HepG2 (cell line): Measurements from ENCODE around the gene NTSR2. TPM values are rescaled to one million over a fixed set of nuclear protein-coding genes. Genes with fewer than 3 reads are reported as not detected.

Experiments used
- BHLHE40 ChIP-seq: IDR thresholded peaks from 2 replicates; pipeline ENCODE4 v1.6.1; 2011; ENCODE audit warnings: low read length, improper control_type of control experiment
- ETV5 ChIP-seq: IDR thresholded peaks from 2 replicates; pipeline ENCODE4 v1.6.1; 2018; ENCODE audit warnings: missing biosample characterization, missing genetic modification reagents, inconsistent platforms, borderline replicate concordance
- MAZ ChIP-seq, 2 experiments: sonication (generic) in 1 of 2; formaldehyde crosslinking in 1 of 2; IDR thresholded peaks; 2 replicates each; pipeline versions ENCODE4 v1.5.0 to v1.6.1; 2012 to 2020; ENCODE audit warnings: low read depth in 2 of 2, mild to moderate bottlenecking in 2 of 2, borderline replicate concordance in 1 of 2, improper control_type of control experiment in 1 of 2, low read length in 1 of 2, missing genetic modification reagents in 1 of 2, moderate library complexity in 1 of 2
- SUZ12 ChIP-seq: fragments of 150-350 bp; IDR thresholded peaks from 2 replicates; pipeline ENCODE4 v1.6.1; 2014; ENCODE audit warnings: low read depth, low read length
- ZC3H13 ChIP-seq: sonication (generic); formaldehyde crosslinking; IDR thresholded peaks from 2 replicates; pipeline ENCODE4 v1.8.1; 2023; ENCODE audit warnings: mild to moderate bottlenecking, missing genetic modification reagents, moderate library complexity
- ZMYM3 ChIP-seq: sonication (generic); formaldehyde crosslinking; IDR thresholded peaks from 2 replicates; pipeline ENCODE4 v1.5.1; 2020; ENCODE audit warnings: mild to moderate bottlenecking, missing genetic modification reagents
- ZNF20 ChIP-seq: sonication (generic); formaldehyde crosslinking; IDR thresholded peaks from 2 replicates; pipeline ENCODE4 v1.4.0; 2020; ENCODE audit warnings: mild to moderate bottlenecking, moderate library complexity, missing genetic modification reagents
- polyA plus RNA-seq, 8 experiments: library from polyadenylated mRNA; depleted of rRNA in 3 of 8; stranded (reverse) in 7 of 8; unstranded in 1 of 8; fragments of >200 nt; fragmentation: Illumina TruSeq in 4 of 8; extraction: Trizol in 4 of 8; gene quantifications; 2 replicates each; pipeline versions ENCODE4 v1.2.1 to v1.2.3, GENCODE V29; 2011 to 2016; ENCODE audit warnings: low read depth in 4 of 8, missing spikeins in 1 of 8, mixed read lengths in 1 of 8; ENCODE audit not compliant: insufficient read depth in 1 of 8
- total RNA-seq, 5 experiments: library from RNA; depleted of rRNA; stranded (reverse); fragments of >200 nt; fragmentation: Illumina TruSeq; extraction: Trizol; gene quantifications; 2 replicates each; pipeline ENCODE4 v1.2.3, GENCODE V29; 2016; ENCODE audit warnings: low read depth in 1 of 5
- TF ChIP-seq, protein P1 (sequence below): IDR thresholded peaks from 2 replicates; pipeline ENCODE4 v1.6.1; 2016; ENCODE audit warnings: low read depth, missing genetic modification reagents, missing compliant biosample characterization
- TF ChIP-seq, protein P2 (sequence below): sonication (generic); formaldehyde crosslinking; IDR thresholded peaks from 2 replicates; pipeline ENCODE4 v1.4.0; 2020; ENCODE audit warnings: mild to moderate bottlenecking, missing genetic modification reagents, borderline replicate concordance
- TF ChIP-seq, protein P3 (sequence below): IDR thresholded peaks from 2 replicates; pipeline ENCODE4 v1.6.1; 2016

The NTSR2 gene
- total and polyA plus RNA-seq, 2 of the 13 experiments (the other 11 are each of a cell fraction or from before 2014, with no cell fraction given), result not detected

DNA sequence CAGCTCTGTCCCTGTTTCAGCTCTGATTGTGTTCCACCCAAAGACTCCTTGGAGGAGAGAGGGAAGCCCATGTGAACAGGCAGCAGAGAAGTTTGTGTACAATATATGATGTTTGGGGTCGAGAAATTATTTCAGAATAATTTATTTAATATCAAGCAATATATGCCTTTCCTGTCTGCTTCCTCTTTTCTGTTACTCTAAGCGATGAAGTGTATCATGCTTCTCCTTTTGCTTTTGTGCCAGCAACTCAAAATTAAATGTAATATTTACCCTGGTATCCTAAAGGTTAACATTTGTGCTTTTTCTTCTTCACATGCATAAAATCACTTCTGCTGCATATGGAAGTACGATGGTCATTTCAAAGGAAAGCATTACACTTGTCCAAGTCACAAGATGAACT lies 2.4 kb upstream of the NTSR2 start (continued):
- TF ChIP-seq, protein P1, sequence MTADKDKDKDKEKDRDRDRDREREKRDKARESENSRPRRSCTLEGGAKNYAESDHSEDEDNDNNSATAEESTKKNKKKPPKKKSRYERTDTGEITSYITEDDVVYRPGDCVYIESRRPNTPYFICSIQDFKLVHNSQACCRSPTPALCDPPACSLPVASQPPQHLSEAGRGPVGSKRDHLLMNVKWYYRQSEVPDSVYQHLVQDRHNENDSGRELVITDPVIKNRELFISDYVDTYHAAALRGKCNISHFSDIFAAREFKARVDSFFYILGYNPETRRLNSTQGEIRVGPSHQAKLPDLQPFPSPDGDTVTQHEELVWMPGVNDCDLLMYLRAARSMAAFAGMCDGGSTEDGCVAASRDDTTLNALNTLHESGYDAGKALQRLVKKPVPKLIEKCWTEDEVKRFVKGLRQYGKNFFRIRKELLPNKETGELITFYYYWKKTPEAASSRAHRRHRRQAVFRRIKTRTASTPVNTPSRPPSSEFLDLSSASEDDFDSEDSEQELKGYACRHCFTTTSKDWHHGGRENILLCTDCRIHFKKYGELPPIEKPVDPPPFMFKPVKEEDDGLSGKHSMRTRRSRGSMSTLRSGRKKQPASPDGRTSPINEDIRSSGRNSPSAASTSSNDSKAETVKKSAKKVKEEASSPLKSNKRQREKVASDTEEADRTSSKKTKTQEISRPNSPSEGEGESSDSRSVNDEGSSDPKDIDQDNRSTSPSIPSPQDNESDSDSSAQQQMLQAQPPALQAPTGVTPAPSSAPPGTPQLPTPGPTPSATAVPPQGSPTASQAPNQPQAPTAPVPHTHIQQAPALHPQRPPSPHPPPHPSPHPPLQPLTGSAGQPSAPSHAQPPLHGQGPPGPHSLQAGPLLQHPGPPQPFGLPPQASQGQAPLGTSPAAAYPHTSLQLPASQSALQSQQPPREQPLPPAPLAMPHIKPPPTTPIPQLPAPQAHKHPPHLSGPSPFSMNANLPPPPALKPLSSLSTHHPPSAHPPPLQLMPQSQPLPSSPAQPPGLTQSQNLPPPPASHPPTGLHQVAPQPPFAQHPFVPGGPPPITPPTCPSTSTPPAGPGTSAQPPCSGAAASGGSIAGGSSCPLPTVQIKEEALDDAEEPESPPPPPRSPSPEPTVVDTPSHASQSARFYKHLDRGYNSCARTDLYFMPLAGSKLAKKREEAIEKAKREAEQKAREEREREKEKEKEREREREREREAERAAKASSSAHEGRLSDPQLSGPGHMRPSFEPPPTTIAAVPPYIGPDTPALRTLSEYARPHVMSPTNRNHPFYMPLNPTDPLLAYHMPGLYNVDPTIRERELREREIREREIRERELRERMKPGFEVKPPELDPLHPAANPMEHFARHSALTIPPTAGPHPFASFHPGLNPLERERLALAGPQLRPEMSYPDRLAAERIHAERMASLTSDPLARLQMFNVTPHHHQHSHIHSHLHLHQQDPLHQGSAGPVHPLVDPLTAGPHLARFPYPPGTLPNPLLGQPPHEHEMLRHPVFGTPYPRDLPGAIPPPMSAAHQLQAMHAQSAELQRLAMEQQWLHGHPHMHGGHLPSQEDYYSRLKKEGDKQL (CRISPR knock-in tag), result no peak
- TF ChIP-seq ZC3H13 (CRISPR knock-in tag) (no peak), SUZ12 (no peak), MAZ (IDR thresholded peaks at IDR 0.05; ENCODE audit: borderline replicate concordance, low read depth, low read length) (no peak), MAZ (CRISPR knock-in tag; IDR thresholded peaks at IDR 0.05; ENCODE audit: low read depth) (no peak), BHLHE40 (no peak), ETV5 (no peak), ZNF20 (no peak), ZMYM3 (CRISPR knock-in tag) (no peak)
- TF ChIP-seq, protein P2, sequence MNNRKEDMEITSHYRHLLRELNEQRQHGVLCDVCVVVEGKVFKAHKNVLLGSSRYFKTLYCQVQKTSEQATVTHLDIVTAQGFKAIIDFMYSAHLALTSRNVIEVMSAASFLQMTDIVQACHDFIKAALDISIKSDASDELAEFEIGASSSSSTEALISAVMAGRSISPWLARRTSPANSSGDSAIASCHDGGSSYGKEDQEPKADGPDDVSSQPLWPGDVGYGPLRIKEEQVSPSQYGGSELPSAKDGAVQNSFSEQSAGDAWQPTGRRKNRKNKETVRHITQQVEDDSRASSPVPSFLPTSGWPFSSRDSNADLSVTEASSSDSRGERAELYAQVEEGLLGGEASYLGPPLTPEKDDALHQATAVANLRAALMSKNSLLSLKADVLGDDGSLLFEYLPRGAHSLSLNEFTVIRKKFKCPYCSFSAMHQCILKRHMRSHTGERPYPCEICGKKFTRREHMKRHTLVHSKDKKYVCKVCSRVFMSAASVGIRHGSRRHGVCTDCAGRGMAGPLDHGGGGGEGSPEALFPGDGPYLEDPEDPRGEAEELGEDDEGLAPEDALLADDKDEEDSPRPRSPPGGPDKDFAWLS (CRISPR knock-in tag), result no peak
- TF ChIP-seq, protein P3, sequence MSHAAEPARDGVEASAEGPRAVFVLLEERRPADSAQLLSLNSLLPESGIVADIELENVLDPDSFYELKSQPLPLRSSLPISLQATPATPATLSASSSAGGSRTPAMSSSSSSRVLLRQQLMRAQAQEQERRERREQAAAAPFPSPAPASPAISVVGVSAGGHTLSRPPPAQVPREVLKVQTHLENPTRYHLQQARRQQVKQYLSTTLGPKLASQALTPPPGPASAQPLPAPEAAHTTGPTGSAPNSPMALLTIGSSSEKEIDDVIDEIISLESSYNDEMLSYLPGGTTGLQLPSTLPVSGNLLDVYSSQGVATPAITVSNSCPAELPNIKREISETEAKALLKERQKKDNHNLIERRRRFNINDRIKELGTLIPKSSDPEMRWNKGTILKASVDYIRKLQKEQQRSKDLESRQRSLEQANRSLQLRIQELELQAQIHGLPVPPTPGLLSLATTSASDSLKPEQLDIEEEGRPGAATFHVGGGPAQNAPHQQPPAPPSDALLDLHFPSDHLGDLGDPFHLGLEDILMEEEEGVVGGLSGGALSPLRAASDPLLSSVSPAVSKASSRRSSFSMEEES (CRISPR knock-in tag), result no peak
